HG03039 (cell line): ENCODE results near the gene HCRTR1.
A peak's percentile ranks its signal among the peaks of the same experiment; 100 is the strongest.

Experiments used
- ATAC-seq: cut with Tn5 transposase; IDR thresholded peaks from one replicate; pipeline ENCODE4 v1.9.1; 2021; ENCODE audit warnings: mild to moderate bottlenecking, moderate library complexity; ENCODE audit not compliant: unreplicated experiment

HCRTR1 gene

DNA sequence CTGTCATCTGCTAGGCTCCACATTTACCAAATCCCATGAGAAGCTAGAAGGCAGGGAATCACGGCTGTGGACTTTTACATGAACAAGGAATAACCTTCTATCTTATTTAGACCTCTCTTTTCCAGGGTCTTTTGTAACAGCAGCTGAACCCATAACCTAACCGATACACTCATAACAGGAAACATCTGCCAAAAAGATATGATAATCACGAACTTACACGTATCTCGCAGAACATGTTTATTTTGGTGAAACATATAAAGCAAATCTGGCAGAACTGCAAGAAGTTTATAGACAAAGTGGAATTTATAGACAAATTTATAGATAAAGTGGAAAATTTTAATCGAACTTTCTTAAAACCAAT is 20.8 kb upstream of the HCRTR1 start:
- ATAC-seq = no peak

DNA sequence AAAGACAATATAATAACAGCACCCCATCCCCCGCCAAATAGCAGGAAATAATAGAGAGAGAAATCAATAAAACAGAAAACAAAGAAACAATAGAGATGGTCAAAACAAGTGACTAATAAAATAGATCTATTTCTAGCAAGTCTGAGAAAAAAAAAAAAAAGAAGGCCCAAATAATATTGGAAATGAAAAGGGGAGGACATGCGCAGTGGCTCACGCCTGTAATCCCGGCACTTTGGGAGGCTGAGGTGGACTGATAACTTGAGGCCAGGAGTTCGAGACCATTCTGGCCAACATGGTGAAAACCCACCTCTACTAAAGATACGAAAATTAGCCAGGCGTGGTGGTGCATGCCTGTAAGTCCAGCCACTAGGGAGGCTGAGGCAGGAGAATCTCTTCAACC is 18.5 kb upstream of the HCRTR1 start:
- no peak for ATAC-seq

DNA sequence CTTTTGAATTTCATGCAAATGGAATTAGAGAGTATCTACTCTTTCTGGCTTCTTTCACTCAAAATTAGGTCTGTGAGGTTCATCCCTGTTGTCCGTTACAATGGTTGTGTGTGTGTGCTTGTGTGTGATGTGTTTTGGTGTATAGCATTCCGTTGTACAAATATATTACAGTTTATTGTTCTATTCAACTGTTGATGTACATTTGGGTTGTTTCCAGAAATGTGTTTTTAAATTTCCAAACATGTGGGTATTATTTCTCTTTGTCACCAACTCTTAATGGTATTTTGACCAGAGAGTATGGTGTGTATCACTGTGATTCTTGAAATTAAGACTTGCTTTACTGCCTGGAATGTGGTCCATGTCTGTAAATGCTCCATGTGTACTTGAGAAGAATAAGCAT is 16.8 kb upstream of the HCRTR1 start:
- ATAC-seq = no peak

DNA sequence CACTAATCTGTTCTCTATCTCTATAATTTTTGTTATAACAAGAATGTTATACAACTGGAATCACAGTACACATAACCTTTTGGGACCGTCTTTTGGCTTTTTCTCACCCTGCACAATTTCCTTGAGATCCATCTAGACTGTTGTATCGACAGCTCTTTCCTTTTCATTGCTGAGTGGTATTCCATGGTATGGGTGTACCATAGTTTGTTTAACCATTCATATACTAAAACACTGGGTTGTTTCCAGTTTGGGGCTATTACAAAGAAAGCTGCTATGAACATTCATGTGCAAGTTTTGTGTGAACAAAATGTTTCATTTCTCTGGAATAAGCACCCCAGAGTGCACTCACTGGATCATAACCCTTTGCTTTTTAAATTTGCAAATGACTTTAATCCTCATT is 15.4 kb upstream of the HCRTR1 start:
- no peak for ATAC-seq

DNA sequence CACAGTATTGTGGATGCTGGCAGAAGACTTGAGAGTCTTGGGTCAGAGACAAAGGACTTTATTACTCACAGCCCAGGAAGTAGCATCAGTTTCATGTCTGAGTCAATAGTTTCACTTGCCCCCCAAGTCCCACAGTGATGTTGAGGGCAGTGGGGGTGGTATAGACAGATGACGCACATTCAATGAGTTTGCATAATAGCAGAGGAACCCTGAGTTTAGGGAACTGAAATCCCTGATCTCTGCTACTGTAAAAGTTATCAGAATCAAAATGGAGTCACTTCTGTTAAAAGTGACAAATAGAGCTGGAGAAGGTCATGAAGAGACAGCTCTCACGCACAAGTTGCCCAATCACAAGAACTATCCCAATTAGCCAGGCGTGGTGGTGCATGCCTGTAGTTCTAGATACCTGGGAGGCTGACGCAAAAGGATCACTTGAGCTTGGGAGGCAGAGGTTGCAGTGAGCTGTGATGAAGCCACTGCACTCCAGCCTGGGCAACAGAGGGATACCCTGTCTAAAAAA is 11.5 kb upstream of the HCRTR1 start:
- peak; percentile 94 for ATAC-seq

DNA sequence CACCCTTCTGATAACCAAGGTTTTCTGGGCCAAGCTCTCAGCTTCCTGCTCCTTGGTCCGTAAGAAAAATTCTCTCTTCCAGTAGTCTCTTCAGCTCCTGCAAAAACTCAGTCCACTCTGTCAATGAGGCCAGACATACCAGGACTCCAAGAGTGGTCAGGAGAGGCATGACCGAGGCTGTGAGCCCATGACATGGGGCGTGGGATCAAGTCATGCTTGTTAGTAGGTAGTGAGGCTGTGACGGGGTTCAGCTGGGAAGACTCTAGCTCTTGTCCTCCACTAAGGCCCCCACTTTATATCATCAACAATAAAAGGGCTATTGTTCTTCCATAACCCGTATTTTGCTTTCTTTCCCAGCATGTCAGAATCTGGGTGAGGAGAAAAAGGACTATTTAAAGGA is 10.1 kb upstream of the HCRTR1 start:
- no peak for ATAC-seq

DNA sequence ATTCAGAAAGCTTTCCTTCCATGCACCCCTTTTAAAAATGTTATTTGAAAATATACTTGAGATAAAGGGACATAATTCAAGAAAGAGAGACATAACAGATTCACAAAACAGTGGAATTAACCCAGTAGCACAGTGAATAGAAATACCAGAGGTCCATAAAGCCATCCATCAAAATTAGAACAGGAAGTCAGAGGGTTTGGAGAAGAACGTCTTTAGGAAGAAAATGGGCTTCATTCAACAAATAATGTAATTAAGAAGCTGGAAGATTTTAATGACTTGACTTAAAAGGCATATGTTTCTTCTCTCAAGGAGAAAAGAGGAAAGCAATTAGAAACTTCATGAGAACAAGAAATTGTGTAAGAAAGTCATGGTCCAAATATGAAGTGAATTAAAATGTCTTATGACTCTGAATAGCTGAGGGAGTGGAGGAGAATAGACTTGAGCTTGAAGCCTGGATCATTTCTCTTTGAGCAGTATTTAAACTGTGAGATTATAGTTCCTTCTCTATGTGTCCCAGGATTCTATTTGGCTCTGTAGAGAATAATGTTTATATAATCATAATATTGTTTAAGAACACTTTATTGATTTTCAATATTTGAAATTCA is 7.9 kb upstream of the HCRTR1 start:
- no peak for ATAC-seq

DNA sequence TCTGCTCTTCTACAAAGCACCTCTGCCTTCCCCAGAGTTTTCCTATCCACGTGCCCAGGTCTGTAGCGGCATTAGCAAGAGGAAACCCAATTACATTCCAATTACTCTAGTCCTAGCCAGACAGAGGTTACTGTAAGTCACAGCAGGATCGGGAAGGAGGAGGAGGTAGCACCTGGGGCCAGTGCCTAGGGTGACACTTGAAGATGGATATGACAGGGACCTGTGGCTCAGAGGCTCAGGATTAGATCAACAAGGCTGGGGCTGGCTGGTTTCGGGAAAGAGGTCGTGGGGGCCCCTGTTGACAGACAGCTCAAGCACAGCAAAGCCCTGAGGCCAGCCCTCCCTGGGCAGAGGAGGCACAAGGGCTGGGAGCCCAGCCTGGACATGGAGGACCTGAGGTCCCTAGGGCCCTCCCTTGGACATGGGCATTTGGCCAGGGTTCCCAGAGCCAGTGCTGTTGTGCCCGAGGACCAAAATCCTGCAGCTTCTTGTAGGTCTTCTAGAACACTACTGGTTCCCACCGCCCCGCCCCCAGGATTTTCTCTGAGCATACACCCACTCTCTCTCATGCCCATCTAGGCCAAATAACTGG is 3.0 kb upstream of the HCRTR1 start:
- no peak for ATAC-seq

DNA sequence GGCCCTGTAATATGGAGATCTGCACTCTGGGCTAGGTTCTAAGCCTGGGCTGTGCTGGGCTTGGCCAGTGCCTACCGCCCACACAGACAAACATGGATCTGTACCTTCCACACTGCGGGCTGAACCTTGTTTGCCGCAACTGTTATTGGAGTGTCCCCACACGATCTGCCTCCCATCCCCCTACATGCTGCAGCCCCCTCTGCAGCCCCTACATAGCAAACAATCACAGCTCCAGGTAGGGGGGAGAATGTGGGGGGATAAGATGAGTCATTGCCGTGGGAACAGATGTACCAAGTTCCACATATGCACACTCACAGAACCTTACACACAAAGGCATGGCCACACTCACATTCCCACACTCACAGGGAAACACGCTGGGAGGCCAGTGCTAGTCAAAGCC is 2.1 kb upstream of the HCRTR1 start:
- ATAC-seq = no peak

DNA sequence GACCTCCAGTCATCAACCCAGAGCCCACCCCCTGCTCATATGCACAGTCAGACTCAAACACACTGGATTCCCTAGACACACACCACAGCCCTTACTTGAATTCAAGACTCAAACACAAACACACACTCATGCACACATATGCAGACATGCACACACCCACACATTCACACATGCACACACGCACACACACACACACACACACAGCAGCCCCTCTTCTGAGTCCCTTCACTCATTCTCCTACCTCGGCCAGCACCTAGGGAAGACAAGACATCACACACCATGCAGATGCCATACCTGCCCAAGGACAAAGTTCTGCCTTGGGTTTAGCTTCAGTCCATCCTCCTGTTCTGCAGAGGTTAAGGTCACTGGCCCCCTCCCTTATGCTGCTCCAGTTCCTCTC is 1.6 kb upstream of the HCRTR1 start:
- ATAC-seq = no peak

DNA sequence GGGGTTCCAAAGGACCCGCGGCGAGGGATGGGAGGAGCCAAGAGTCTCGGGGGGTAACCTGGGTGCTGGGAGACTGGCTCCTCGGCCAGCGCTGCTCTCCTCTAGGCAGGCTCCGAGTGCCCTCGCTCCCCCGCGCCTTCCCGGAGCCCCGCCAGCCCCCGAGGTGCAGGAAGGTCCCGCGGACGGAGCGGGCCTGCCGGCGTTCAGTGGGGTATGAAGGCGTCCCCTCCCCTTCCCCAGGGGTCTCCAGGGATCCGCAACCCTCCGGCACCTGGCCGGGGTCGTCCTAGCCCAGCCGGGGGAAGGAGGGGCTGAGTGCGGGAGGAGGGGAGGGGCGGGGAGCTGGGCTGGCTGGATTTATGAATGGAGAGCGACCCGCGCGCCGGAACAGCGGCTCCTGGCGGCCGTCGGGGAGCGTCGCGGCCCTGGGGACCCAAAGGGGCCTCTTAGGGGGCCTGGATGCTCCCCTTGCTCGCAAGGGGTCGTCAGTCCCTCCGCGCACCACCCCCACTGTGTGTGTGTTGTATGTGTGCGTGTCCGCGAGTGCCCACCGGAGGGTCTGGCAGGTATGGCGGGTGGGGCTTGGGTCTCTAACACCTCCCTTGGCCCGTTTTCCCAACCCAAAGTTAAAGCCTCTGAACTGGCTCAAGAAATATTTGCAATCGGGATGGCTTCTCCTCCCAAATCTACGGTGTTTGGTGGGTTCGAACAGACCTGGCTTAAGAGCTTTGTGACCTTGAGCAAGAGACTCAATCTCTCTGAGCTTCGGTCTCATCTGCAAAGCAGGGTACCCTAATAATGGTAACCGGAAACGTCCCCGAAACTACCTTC is 642 bp downstream of the HCRTR1 start:
- no peak for ATAC-seq

DNA sequence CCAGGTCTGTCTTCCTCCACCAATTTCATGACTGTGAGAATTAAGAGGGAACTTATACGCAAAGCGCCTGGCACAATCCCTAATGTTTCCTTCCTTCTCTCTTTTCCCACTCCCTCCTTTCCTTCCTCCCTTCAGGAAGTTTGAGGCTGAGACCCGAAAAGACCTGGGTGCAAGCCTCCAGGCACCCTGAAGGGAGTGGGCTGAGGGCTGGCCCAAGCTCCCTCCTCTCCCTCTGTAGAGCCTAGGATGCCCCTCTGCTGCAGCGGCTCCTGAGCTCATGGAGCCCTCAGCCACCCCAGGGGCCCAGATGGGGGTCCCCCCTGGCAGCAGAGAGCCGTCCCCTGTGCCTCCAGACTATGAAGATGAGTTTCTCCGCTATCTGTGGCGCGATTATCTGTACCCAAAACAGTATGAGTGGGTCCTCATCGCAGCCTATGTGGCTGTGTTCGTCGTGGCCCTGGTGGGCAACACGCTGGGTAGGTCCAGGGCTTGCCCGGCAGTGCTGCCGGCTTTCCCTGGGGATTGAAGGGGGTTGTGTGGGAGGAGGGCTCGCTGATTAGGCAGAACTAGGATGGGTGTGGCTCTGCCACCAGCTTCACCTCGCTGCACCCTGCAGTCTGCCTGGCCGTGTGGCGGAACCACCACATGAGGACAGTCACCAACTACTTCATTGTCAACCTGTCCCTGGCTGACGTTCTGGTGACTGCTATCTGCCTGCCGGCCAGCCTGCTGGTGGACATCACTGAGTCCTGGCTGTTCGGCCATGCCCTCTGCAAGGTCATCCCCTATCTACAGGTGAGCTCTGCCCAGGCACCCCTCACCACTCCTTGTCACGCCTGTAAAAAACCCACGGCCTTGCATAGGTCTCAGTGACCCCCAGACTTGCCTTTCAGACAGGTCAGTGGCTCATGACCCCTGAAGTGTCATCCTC is 1.7 kb downstream of the HCRTR1 start:
- ATAC-seq = no peak

DNA sequence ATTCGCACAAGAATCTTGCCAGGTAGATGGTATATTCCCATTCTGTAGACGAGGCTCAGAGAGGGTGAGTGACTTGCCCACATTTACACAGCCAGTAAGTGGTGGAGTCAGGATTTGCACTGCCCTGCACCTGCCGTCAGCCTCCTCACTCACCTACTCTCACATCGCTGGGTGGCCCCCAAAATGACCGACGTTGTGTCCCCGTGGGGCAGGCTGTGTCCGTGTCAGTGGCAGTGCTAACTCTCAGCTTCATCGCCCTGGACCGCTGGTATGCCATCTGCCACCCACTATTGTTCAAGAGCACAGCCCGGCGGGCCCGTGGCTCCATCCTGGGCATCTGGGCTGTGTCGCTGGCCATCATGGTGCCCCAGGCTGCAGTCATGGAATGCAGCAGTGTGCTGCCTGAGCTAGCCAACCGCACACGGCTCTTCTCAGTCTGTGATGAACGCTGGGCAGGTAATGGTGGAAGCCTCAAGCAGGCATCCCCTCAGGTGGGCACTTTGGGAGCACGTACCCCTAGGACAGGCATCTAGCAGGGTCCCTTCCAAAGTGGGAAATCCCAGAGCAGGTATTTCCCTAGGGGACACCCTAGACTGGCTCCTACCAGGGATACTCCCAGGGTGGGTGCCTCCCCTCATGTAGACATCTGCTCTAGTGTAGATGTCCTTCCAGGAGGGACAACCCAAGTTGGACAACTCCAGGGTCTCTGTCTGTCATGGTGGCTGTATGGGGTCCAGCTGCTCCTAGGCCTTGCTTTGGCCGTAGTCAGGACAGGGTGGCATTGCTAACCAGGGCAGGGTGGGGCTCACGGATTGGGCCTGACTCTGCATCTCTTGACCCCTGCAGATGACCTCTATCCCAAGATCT is 3.4 kb downstream of the HCRTR1 start:
- no peak for ATAC-seq

DNA sequence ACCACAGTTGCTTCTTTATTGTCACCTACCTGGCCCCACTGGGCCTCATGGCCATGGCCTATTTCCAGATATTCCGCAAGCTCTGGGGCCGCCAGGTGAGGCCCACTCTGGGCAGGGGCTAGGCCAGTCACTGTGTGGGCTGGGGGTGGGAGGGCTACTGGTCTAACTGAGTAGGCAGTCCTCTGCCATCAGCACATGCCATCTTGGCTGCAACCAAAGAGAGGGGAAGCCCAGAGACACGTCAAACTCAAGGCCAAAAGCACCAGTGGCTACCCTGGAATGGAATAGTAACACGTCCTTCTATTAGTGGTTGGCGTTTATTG is 4.0 kb downstream of the HCRTR1 start:
- ATAC-seq = no peak

DNA sequence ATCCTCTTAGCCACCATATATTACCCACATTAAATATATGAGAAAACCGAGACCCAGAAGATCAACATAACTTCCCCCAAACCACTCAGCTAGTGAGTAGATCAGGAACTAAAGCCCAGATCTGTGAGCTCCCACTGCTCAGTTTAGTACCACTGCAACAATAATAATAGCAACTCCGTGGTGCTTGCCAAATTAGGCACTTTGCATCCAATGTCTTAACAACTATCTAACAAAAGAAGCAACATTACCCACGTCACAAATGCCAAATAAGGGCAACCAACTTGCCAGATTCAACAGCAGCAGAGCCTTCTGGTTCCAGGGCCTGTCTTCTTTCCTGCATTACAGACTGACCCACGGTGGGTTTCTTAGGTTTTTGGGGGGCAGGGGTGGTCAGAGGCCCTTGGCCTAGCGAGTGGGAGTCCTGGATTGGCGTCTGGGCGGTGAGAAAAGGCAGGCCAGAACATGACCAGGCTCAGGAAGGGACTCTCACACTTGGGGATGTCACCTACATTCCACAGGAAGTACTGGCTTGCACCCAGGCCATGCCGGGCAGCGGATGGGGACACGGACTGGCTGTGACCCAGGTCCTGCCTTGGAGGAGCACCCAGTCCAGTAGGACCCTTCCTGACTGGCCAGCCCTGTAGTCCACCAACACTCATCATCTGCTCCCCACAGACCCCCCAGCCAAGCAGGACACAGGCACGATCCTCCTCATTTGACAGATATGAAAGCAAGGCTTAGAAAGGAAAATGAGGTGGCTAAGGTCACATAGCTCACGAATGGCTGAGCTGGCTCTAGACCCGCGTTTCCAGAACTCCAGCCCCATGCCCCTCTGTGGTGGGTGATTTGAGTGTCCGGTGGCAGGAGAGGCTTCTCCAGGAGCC is 4.6 kb downstream of the HCRTR1 start:
- no peak for ATAC-seq

DNA sequence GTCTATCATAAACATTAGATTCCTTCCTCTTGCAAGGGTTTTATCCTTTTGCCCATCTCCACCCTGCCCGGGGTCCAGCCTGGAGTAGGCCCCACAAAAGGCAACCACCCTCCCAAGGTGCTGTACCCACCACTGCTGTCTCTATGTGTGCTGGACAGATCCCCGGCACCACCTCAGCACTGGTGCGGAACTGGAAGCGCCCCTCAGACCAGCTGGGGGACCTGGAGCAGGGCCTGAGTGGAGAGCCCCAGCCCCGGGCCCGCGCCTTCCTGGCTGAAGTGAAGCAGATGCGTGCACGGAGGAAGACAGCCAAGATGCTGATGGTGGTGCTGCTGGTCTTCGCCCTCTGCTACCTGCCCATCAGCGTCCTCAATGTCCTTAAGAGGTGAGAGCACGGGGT is 5.9 kb downstream of the HCRTR1 start:
- ATAC-seq = no peak

DNA sequence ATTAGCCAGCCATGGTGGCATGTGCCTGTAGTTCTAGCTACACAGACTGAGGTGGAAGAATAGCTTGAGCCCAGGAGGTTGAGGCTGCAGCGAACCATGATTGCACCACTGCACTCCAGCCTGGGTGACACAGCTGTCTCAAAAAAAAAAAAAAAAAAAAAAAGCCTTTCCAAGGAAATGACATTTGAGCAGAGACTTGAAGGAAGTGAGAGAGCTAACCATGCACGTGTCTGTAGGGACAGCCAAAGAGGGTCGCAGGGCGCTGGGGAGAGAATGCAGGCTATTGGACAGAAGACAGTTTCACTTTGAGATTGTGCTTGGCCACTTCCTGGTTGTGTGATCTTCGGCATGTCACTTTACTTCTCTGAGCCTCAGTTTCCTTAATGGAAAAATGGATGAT is 6.8 kb downstream of the HCRTR1 start:
- no peak for ATAC-seq

DNA sequence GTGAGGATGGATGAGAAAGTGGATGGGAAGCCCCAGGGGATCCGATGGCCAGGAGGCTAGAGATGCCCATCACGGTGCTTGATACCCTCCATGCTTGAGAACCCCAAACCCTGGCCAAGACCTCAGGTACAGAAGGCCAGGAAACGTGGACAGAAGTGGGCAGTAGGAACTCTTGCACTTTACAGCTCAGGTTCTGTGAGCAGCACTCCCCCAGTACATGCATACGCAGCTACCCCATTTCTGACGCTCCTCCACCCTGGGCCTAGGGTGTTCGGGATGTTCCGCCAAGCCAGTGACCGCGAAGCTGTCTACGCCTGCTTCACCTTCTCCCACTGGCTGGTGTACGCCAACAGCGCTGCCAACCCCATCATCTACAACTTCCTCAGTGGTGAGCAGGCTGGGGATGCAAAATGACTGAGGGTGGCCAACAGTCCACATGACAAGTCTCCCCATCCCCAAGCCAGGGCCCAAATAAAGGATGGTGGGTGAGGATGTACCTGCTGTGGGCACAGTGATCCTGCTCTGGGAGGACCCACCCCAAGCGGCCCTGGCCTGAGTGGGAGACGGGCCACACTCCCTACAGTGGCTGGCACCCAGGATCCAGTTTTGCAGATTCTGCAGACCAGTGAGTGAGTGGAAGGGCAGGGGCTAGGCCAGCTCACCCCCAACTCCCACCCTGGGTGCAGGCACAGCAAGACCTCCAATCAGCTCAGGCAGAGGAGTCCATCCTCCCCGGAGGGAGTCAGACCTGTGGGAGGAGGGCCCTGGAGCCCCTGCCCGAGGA is 7.4 kb downstream of the HCRTR1 start:
- ATAC-seq = no peak
